Measurements from ENCODE around the gene CCDC87.

- TF ChIP-seq, protein P1, sequence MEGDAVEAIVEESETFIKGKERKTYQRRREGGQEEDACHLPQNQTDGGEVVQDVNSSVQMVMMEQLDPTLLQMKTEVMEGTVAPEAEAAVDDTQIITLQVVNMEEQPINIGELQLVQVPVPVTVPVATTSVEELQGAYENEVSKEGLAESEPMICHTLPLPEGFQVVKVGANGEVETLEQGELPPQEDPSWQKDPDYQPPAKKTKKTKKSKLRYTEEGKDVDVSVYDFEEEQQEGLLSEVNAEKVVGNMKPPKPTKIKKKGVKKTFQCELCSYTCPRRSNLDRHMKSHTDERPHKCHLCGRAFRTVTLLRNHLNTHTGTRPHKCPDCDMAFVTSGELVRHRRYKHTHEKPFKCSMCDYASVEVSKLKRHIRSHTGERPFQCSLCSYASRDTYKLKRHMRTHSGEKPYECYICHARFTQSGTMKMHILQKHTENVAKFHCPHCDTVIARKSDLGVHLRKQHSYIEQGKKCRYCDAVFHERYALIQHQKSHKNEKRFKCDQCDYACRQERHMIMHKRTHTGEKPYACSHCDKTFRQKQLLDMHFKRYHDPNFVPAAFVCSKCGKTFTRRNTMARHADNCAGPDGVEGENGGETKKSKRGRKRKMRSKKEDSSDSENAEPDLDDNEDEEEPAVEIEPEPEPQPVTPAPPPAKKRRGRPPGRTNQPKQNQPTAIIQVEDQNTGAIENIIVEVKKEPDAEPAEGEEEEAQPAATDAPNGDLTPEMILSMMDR (IDR thresholded peaks at IDR 0.05) = no peak
- no peak for TF ChIP-seq POLR2A (IDR thresholded peaks at IDR 0.05)
Observed at GRCh38 chr11:66600631-66601233, 7.9 kb upstream of the CCDC87 start.

Data from testis (tissue), 2 donors.